UCSD-AML1 (cell line): ENCODE results near the gene OR10G4.
"Not testable (repeated sequence)": the region's sequence is repeated elsewhere in the genome, so short reads cannot be mapped to it uniquely, and the experiment has no call there.

Experiments
- DNase-seq: peaks from one replicate; lab custom pipeline; 2025; ENCODE audit not compliant: unreplicated experiment; lab: John Stamatoyannopoulos, UW

The OR10G4 gene, protein sequence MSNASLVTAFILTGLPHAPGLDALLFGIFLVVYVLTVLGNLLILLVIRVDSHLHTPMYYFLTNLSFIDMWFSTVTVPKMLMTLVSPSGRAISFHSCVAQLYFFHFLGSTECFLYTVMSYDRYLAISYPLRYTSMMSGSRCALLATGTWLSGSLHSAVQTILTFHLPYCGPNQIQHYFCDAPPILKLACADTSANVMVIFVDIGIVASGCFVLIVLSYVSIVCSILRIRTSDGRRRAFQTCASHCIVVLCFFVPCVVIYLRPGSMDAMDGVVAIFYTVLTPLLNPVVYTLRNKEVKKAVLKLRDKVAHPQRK

DNA sequence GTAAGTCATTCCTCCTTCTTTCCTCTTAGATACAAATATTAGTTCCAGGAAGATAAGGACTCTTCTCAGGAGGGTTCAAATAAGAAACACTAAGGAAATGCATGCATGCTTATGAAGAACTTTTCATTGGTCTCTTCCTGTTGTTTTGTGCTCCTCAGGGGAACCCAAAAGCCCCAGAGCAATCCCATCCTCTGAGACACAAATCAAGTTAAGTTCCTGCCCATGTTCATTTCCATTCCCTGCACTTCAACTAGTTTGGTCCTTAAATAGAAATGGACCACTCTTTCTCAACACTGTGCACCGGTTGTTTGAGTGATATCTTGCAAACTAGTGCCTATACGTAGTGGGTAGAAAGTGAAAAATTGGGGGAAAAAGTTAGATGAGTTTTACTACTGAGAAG lies at the start of gene OR10G4:
Gene OR10G4, plus strand, starts transcription at position 301 of the 400 bp plus-strand sequence. CDS start 2,578 bp downstream, outside the sequence.
- DNase-seq: no peak

DNA sequence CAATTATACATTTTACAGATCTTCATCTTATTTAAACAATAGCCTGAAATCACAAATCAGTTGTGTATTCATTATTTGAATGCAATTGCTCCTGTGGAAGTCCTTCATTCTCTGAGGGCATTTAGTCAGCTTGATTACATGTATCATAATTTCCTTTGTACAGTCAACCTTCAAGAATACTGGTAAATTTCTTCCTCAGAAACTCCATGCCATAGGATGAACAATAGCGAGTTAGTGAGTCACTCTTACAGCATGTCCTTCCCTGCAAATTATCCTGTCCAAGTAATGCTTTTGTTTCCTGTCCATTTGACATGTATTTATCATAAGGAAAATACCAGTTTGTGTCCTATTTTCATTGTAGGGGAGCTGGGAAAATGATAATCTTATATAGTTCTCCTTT lies 39.0 kb upstream of the OR10G4 start:
- no peak for DNase-seq

GRCh38 chr11:123976770-123977560 lies 35.8 kb upstream of the OR10G4 start:
- DNase-seq: peak; percentile 25

DNA sequence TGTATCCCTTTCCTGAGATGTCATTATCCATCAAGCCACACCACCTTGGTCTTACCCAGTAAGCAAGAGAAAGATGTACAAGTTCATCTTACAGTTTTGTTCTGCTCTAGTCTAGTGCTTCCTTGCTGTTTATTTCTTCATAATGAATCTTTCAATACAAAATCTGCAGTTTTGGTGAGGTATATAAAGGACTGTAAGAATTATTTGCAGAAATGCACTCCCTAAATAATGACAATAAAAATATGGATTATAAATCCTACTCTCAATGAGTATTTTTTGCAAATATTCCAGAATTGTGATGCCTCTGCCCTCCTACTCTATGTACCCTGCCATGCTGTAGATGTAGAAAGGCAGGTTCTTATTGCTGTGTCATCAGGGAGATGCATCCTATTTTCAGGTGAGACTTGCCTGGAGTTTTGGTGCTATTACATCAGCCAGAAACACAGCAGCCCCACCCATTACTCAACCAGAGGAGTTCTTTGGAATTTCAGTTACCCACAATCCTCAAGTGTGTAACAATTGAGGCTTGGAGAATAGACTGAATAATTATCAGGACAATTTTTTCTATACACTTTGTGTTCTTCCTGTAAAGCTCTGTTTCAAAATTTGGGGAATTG lies 35.0 kb upstream of the OR10G4 start, which contains the start of gene OR10S1:
Gene OR10S1, minus strand, starts transcription at position 51 of the 617 bp plus-strand sequence. CDS start 117 bp downstream, outside the sequence.
- no peak for DNase-seq

DNA sequence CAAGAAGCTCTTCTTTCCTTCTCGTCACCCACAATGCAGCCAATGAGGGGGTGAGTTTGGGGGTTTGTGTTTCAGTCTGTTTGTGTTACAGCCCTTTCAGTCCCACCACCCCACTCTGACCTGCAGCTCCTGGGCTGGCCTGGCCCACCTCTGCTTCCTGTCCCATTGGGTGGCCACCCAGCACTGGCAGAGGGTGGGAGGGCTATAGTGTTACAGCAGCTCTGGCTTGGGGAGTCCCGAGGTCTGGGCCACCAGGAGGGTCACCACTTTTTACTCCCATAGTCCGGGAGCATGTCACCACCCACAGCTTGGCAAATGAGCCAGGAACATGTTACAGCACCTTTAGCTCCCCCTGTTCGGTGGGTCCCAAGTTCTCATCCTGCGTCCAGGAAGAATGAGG lies 33.5 kb upstream of the OR10G4 start:
- DNase-seq: no peak

- no peak for DNase-seq
These were observed 17.7 kb upstream of the OR10G4 start, which contains the start of gene OR10G6 for GRCh38 chr11:123995119-123995518. Gene OR10G6, minus strand, starts transcription at chr11:123995161. Its CDS starts 0 bp downstream, at chr11:123995161.

- not testable (repeated sequence) for DNase-seq
These were observed 3.0 kb downstream of the OR10G4 start for GRCh38 chr11:124015837-124016236.

GRCh38 chr11:124026498-124026897 lies 13.7 kb downstream of the OR10G4 start, which contains the start of gene OR10G8:
Gene OR10G8, plus strand, starts transcription at chr11:124026798. Its CDS starts 2,825 bp downstream, at chr11:124029623.
- no peak for DNase-seq

- DNase-seq: no peak
These were observed 23.9 kb downstream of the OR10G4 start for GRCh38 chr11:124036666-124037065.

DNA sequence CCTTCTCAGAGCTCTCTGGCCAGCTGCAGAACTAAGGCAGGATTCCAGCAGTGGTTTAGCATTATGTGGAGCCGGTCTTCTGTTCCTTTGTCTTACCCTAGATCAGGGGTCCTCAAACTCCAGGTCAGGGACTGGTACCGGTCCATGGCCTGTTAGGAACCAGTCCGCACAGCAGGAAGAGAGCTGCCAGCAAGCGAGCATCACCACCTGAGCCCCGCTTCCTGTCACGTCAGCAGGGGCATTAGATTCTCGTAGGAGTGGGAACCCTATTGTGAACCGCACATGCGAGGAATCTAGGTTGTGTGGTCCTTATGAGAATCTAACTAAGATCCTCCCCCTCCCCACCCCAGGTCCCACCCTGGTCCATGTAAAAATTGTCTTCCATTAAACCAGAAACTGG lies 26.8 kb downstream of the OR10G4 start:
- no peak for DNase-seq

DNA sequence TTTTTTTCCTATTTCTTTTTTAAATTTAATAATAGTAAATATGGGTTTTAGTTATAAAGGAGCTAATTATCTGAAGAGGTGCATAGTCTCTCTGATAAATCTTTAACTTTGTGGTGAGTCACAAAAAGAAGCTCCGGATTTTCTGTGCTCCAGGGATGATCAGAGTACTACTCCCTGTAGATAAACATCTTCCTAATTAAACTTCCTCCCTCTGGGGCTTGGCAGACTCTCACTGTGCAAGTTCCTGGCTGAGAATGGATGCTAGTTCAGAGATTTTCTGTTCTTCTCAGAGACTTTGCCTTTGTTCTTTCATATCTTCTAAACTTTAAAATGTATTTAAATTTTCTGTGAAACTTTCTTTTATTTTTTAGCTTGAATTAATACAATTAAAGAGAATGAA lies 28.5 kb downstream of the OR10G4 start, which contains the start of gene OR10G7:
Gene OR10G7, minus strand, starts transcription at position 72 of the 400 bp plus-strand sequence. CDS start 2,324 bp downstream, outside the sequence.
- no peak for DNase-seq

DNA sequence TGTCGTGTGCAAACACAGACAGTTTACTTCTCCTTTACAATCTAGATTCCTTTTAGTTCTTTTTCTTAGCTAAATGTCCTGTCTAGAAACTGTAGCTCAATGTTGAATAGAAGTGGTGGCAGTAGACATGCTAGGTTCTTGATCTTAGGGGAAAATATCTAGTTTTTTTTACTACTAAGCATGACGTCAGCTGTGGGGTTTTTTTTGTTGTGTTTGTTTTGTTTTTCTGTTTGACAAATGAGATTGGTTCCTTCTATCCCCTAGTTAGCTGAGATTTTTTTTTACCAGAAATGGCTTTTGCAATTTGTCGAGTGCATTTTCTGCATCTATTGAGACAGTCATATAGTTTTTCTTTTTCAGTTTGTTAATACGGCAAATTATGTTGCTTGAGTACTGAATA lies 30.6 kb downstream of the OR10G4 start:
- no peak for DNase-seq

- no peak for DNase-seq
These were observed 38.0 kb downstream of the OR10G4 start for GRCh38 chr11:124050748-124051147.

- DNase-seq: no peak
These were observed 40.2 kb downstream of the OR10G4 start for GRCh38 chr11:124052966-124053365.
